H1 (cell line): Measurements from ENCODE around the gene CABCOCO1. TPM values are rescaled to one million over a fixed set of nuclear protein-coding genes. Genes with fewer than 3 reads are reported as not detected.

ENCODE experiments used
- CTCF ChIA-PET: fragments of 300-600 bp; sonication (Branson Sonifier 250); formaldehyde crosslinking; loops from one replicate; lab custom pipeline; 2021; ENCODE audit not compliant: partially characterized antibody; lab: Charles Lee
- POLR2A ChIA-PET: fragments of 300-600 bp; sonication (Branson Sonifier 250); formaldehyde crosslinking; loops from one replicate; lab custom pipeline; 2021; ENCODE audit warnings: inconsistent platforms; ENCODE audit not compliant: partially characterized antibody; lab: Charles Lee
- DNase-seq, 2 experiments: peaks; one replicate each; pipeline versions ENCODE4 v3.0.0 to v3.0.0-alpha.2; 2010 to 2022; ENCODE audit warnings: low spot score in 2 of 2, low read depth in 1 of 2, mixed read lengths in 1 of 2
- FAIRE-seq: peaks from 2 replicates; lab custom pipeline; 2011; peaks lifted over from hg19 to GRCh38; lab: Jason Lieb, UNC
- H2AFZ ChIP-seq: 2 replicates; pipeline ENCODE4 v1.8.1; 2012; ENCODE audit warnings: low read length, inconsistent platforms
- H2AK5ac ChIP-seq: 2 replicates; pipeline ENCODE4 v1.6.1; 2013; ENCODE audit warnings: low read depth, low read length
- H2BK120ac ChIP-seq: replicated peaks from 2 replicates; pipeline ENCODE3; 2013; ENCODE audit warnings: low read depth, low read length, inconsistent platforms
- H2BK12ac ChIP-seq: 2 replicates; pipeline ENCODE4 v1.6.1; 2013; ENCODE audit warnings: low read depth, low read length
- H2BK15ac ChIP-seq: 2 replicates; pipeline ENCODE4 v1.6.1; 2013; ENCODE audit warnings: low read length
- H2BK20ac ChIP-seq: 2 replicates; pipeline ENCODE4 v1.6.1; 2013; ENCODE audit warnings: low read length
- H2BK5ac ChIP-seq: 2 replicates; pipeline ENCODE4 v1.6.1; 2013; ENCODE audit warnings: low read depth, low read length
- H3K14ac ChIP-seq: 2 replicates; pipeline ENCODE4 v1.6.1; 2013; ENCODE audit warnings: inconsistent platforms; ENCODE audit not compliant: insufficient read length
- H3K18ac ChIP-seq: 2 replicates; pipeline ENCODE4 v1.6.1; 2013; ENCODE audit warnings: low read length; ENCODE audit errors: extremely low read depth
- H3K23ac ChIP-seq: 2 replicates; pipeline ENCODE4 v1.6.1; 2013; ENCODE audit warnings: inconsistent platforms; ENCODE audit not compliant: insufficient read length
- H3K23me2 ChIP-seq: 2 replicates; pipeline ENCODE4 v1.6.1; 2013; ENCODE audit warnings: low read depth, low read length
- H3K27ac ChIP-seq: 2 replicates; pipeline ENCODE4 v1.6.1; 2011; ENCODE audit warnings: low read depth, low read length, inconsistent platforms
- H3K27me3 ChIP-seq, 4 experiments: replicated peaks in 1 of 4; 1 replicate in 1 of 4; 2 replicates in 3 of 4; pipeline versions ENCODE4 v1.6.1 to v1.8.1; 2011 to 2013; ENCODE audit warnings: low read length in 3 of 4, mild to moderate bottlenecking in 3 of 4, inconsistent platforms in 2 of 4, mixed read lengths in 2 of 4, moderate library complexity in 1 of 4; ENCODE audit not compliant: control insufficient read depth in 3 of 4, insufficient read depth in 3 of 4; ENCODE audit errors: extremely low read depth in 1 of 4
- H3K36me3 ChIP-seq, 4 experiments: 2 replicates each; pipeline versions ENCODE4 v1.6.1 to v1.8.1; 2011 to 2013; ENCODE audit warnings: mild to moderate bottlenecking in 4 of 4, low read length in 3 of 4, moderate library complexity in 2 of 4, control low read depth in 1 of 4, inconsistent platforms in 1 of 4; ENCODE audit not compliant: insufficient read depth in 4 of 4, control insufficient read depth in 2 of 4
- H3K4ac ChIP-seq: replicated peaks from 2 replicates; pipeline ENCODE3; 2013; ENCODE audit warnings: low read length, low read depth, mixed read lengths, inconsistent platforms; ENCODE audit not compliant: insufficient read length
- H3K4me1 ChIP-seq, 4 experiments: replicated peaks in 1 of 4; 1 replicate in 1 of 4; 2 replicates in 3 of 4; pipeline versions ENCODE4 v1.6.1 to v1.8.1; 2011 to 2013; ENCODE audit warnings: low read length in 3 of 4, inconsistent platforms in 2 of 4, mixed read lengths in 1 of 4; ENCODE audit not compliant: insufficient read depth in 4 of 4, control insufficient read depth in 3 of 4
- H3K4me2 ChIP-seq, 2 experiments: 2 replicates each; pipeline versions ENCODE4 v1.6.1 to v1.8.1; 2011 to 2013; ENCODE audit warnings: low read depth in 2 of 2, low read length in 2 of 2, control low read depth in 1 of 2, inconsistent platforms in 1 of 2, mild to moderate bottlenecking in 1 of 2; ENCODE audit not compliant: insufficient read depth in 1 of 2
- H3K4me3 ChIP-seq, 4 experiments: fragments of 200-600, 300-600 bp in 1 of 4; sonication (generic), shearing (Covaris generic), sonication (Bioruptor Twin) in 1 of 4; 2 replicates each; pipeline versions ENCODE4 v1.5.1 to v1.8.1; 2011 to 2016; ENCODE audit warnings: low read length in 4 of 4, low read depth in 3 of 4, control low read depth in 2 of 4, inconsistent platforms in 2 of 4, mild to moderate bottlenecking in 2 of 4, mixed read lengths in 1 of 4, moderate library complexity in 1 of 4; ENCODE audit not compliant: insufficient read depth in 2 of 4; ENCODE audit errors: extremely low read depth in 1 of 4
- H3K56ac ChIP-seq: replicated peaks from 2 replicates; pipeline ENCODE3; 2013; ENCODE audit warnings: low read depth, mild to moderate bottlenecking, mixed read lengths, low read length, inconsistent platforms; ENCODE audit not compliant: insufficient read length
- H3K79me1 ChIP-seq: 2 replicates; pipeline ENCODE4 v1.6.1; 2013; ENCODE audit warnings: low read depth, low read length, control low read depth
- H3K79me2 ChIP-seq, 2 experiments: 2 replicates each; pipeline versions ENCODE4 v1.6.1 to v1.8.1; 2012 to 2013; ENCODE audit warnings: low read length in 2 of 2, mild to moderate bottlenecking in 2 of 2, inconsistent platforms in 1 of 2; ENCODE audit not compliant: insufficient read depth in 2 of 2, control insufficient read depth in 1 of 2
- H3K9ac ChIP-seq, 4 experiments: replicated peaks in 1 of 4; 1 replicate in 1 of 4; 2 replicates in 3 of 4; pipeline versions ENCODE4 v1.6.1 to v1.8.1; 2011 to 2013; ENCODE audit warnings: low read depth in 3 of 4, low read length in 3 of 4, control low read depth in 2 of 4, mild to moderate bottlenecking in 2 of 4, moderate library complexity in 2 of 4, inconsistent platforms in 1 of 4; ENCODE audit errors: extremely low read depth in 1 of 4
- H3K9me3 ChIP-seq, 2 experiments: 2 replicates each; pipeline versions ENCODE4 v1.6.1 to v1.8.1; 2012 to 2013; ENCODE audit warnings: mild to moderate bottlenecking in 2 of 2, moderate library complexity in 2 of 2, control low read depth in 1 of 2, inconsistent platforms in 1 of 2, low read depth in 1 of 2, low read length in 1 of 2, mixed read lengths in 1 of 2; ENCODE audit not compliant: insufficient read depth in 2 of 2
- H4K20me1 ChIP-seq, 2 experiments: replicated peaks in 1 of 2; 2 replicates each; pipeline versions ENCODE3 to v1.8.1; 2011 to 2013; ENCODE audit warnings: inconsistent platforms in 2 of 2, low read length in 2 of 2, mild to moderate bottlenecking in 1 of 2; ENCODE audit not compliant: insufficient read depth in 2 of 2, control insufficient read depth in 1 of 2
- H4K5ac ChIP-seq: 2 replicates; pipeline ENCODE4 v1.6.1; 2013; ENCODE audit warnings: low read length, low read depth, mixed read lengths, inconsistent platforms; ENCODE audit not compliant: insufficient read length
- H4K8ac ChIP-seq: 2 replicates; pipeline ENCODE4 v1.8.0; 2013; ENCODE audit warnings: mild to moderate bottlenecking, moderate library complexity, low read length, inconsistent platforms; ENCODE audit not compliant: insufficient read depth; ENCODE audit errors: extremely low read depth
- H4K91ac ChIP-seq: replicated peaks from 2 replicates; pipeline ENCODE3; 2013; ENCODE audit warnings: low read length, mixed read lengths, inconsistent platforms; ENCODE audit not compliant: insufficient read length
- ASH2L ChIP-seq: fragments of 200-600, 300-600 bp; sonication (generic); IDR thresholded peaks from one replicate; pipeline ENCODE4 v1.7.1; 2017; ENCODE audit warnings: low read length
- BCL11A ChIP-seq, 2 experiments: IDR thresholded peaks; one replicate each; pipeline ENCODE4 v1.6.1; 2011; ENCODE audit warnings: low read depth in 2 of 2, low read length in 2 of 2, mild to moderate bottlenecking in 2 of 2
- BRCA1 ChIP-seq: IDR thresholded peaks from 2 replicates; pipeline ENCODE4 v1.6.1; 2012; ENCODE audit warnings: low read depth, low read length, improper control_type of control experiment
- CEBPB ChIP-seq: IDR thresholded peaks from 2 replicates; pipeline ENCODE4 v1.6.1; 2012; ENCODE audit warnings: low read depth, low read length
- MAFK ChIP-seq: IDR thresholded peaks from 2 replicates; pipeline ENCODE4 v1.6.1; 2012; ENCODE audit warnings: low read depth, mild to moderate bottlenecking, improper control_type of control experiment, low read length
- RAD21 ChIP-seq, 2 experiments: IDR thresholded peaks in 1 of 2; conservative IDR thresholded peaks in 1 of 2; 2 replicates each; pipeline ENCODE4 v1.6.1; 2011; ENCODE audit warnings: low read depth in 2 of 2, low read length in 2 of 2, improper control_type of control experiment in 1 of 2, inconsistent platforms in 1 of 2, mild to moderate bottlenecking in 1 of 2, moderate library complexity in 1 of 2
- RXRA ChIP-seq: IDR thresholded peaks from 2 replicates; pipeline ENCODE4 v1.6.1; 2011; ENCODE audit warnings: low read depth, mild to moderate bottlenecking, low read length, moderate library complexity; ENCODE audit not compliant: insufficient read depth
- SAP30 ChIP-seq: fragments of 300-600 bp; sonication (generic); IDR thresholded peaks from 2 replicates; pipeline ENCODE4 v1.7.1; 2012; ENCODE audit warnings: low read length, moderate library complexity, mild to moderate bottlenecking, inconsistent platforms; ENCODE audit not compliant: insufficient read depth, insufficient replicate concordance
- SIN3A ChIP-seq, 2 experiments: IDR thresholded peaks in 1 of 2; conservative IDR thresholded peaks in 1 of 2; 2 replicates each; pipeline ENCODE4 v1.6.1; 2011 to 2012; ENCODE audit warnings: low read length in 2 of 2, improper control_type of control experiment in 1 of 2, low read depth in 1 of 2, mild to moderate bottlenecking in 1 of 2
- SP1 ChIP-seq: IDR thresholded peaks from 2 replicates; pipeline ENCODE4 v1.6.1; 2011; ENCODE audit warnings: low read depth, low read length
- USF2 ChIP-seq: IDR thresholded peaks from 2 replicates; pipeline ENCODE4 v1.6.1; 2011; ENCODE audit warnings: low read length, improper control_type of control experiment
- ZNF274 ChIP-seq: IDR thresholded peaks from 2 replicates; pipeline ENCODE4 v1.7.0; 2012; ENCODE audit warnings: low read length, borderline replicate concordance; ENCODE audit errors: extremely low read depth
- WGBS, 2 experiments: shearing (Covaris generic) in 1 of 2; methylation state at CpG; one replicate each; pipeline versions ENCODE4 v1.1.6 to v1.1.7; 2013 to 2015; ENCODE audit warnings: low lambda C conversion rate in 2 of 2, mixed read lengths in 2 of 2, inconsistent platforms in 1 of 2, low coverage in 1 of 2, missing lambda C conversion rate in 1 of 2; ENCODE audit not compliant: insufficient replicate concordance in 2 of 2, insufficient coverage in 1 of 2, insufficient read length in 1 of 2; ENCODE audit errors: extremely low coverage in 1 of 2, missing lambda C conversion rate in 1 of 2; 5-methylcytosine and 5-hydroxymethylcytosine counted together
- polyA plus RNA-seq, 7 experiments: library from polyadenylated mRNA; depleted of rRNA in 3 of 7; stranded (reverse) in 5 of 7; unstranded in 2 of 7; fragments of >200 nt in 5 of 7; fragments of 200-250 nt in 2 of 7; gene quantifications; 1 replicate in 5 of 7; 2 replicates in 1 of 7; 4 replicates in 1 of 7; pipeline versions ENCODE4 v1.2.1 to v1.2.3, GENCODE V29; 2011 to 2013; ENCODE audit warnings: missing spikeins in 2 of 7, mixed read lengths in 2 of 7
- total RNA-seq: library from RNA; stranded (reverse); fragmentation: NEBNext Ultra II Directional; extraction: Animal tissue kit (Norgen Biotek cat#: 25700); gene quantifications from 2 replicates; pipeline ENCODE4 v1.2.1, GENCODE V29; 2021

Gene CABCOCO1
- total and polyA plus RNA-seq, 2 of the 8 experiments (the other 6 are each of a cell fraction or from before 2014, with no cell fraction given): not detected

DNA sequence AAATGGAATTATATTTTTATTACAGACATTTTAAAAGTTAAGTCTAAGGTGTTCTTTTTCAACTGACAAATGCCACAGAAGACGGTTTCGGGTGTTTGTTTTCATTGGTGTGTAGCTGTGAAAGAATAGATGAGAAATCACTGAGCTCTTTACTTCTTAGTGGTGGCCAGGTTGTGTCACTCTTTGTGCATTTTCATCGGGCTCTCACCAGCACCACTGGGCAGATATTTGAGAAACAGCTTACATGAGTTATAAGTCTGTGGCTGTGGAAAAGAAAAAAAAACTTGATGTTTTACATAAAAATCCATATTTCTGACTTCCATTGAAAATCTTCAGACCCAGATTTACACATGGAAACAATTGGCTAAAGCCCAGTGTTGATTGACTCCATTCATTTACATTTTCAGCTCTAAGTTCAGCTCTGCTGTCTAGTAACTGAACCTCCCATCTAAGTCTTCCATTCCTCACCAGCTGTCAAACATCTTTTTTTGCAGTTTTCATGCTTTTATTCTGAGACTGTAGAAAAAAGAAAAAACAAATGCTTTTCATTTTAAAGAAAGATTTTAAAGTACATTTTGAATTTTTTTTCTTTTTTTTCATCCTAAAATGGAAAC is 22.3 kb downstream of the CABCOCO1 start:
- CTCF ChIA-PET: interaction anchor here (0.9 kb wide), 1 partner anchor 150 kb away, joined by 3 read pairs; no protein-coding TSS in a partner anchor
- Histone ChIP-seq H3K79me1 (no peaks in the 10 kb centered on the region), H4K91ac (no peak overlapping the region), H3K56ac (no peak overlapping the region), H2BK5ac (no peak overlapping the region), H2BK12ac (no peak overlapping the region), H2AK5ac (no peak overlapping the region), H3K36me3 (no peaks in the 10 kb centered on the region), H3K79me2 (no peaks in the 10 kb centered on the region), H3K9me3 (no peaks in the 10 kb centered on the region), H3K4me1 (no peaks in the 10 kb centered on the region), H4K8ac (no peak overlapping the region), H3K4ac (no peak overlapping the region), H2BK15ac (no peak overlapping the region), H2AFZ (no peak overlapping the region), H3K4me3 (no peak overlapping the region), H3K9ac (no peak overlapping the region), H3K27ac (no peak overlapping the region; the same call in 1 of the 2 replicates), H4K20me1 (no peaks in the 10 kb centered on the region), H4K5ac (no peak overlapping the region), H3K23me2 (no peaks in the 10 kb centered on the region), H3K14ac (no peak overlapping the region), H2BK120ac (no peak overlapping the region), H3K18ac (no peak overlapping the region), H2BK20ac (no peak overlapping the region), H3K27me3 (no peaks in the 10 kb centered on the region), H3K23ac (no peak overlapping the region), H3K4me2 (no peak overlapping the region)
- WGBS, 2 experiments: 98% methylated on average over 3 of the region's 3 CpGs; no CpG with 5 or more reads in 1 of the 2 experiments
- FAIRE-seq (no peak), DNase-seq (no peak)
- POLR2A ChIA-PET: no interaction called here
- TF ChIP-seq ZNF274 (no peak), BCL11A (IDR thresholded peaks at IDR 0.05; ENCODE audit: low read depth in 2 of 2, low read length in 2 of 2) (no peak), SAP30 (no peak), BRCA1 (no peak), ASH2L (no peak), SP1 (no peak), MAFK (no peak), RXRA (no peak), RAD21 (IDR thresholded peaks at IDR 0.05 in 1 of 2, conservative IDR thresholded peaks at IDR 0.05 in 1 of 2; ENCODE audit: low read depth in 2 of 2, low read length in 2 of 2) (no peak), SIN3A (conservative IDR thresholded peaks at IDR 0.05 in 1 of 2, IDR thresholded peaks at IDR 0.05 in 1 of 2; ENCODE audit: low read depth in 1 of 2, low read length in 2 of 2) (no peak), USF2 (no peak), CEBPB (no peak)
